Activated naive CD4-positive, alpha-beta T cell treated with anti-CD3 and anti-CD28 coated beads, Interleukin-2, amount 10 ng/mL, durations not matched to agents 5 hours and 36 hours (primary cell): Measurements from ENCODE around the gene ACRBP. TPM values are rescaled to one million over a fixed set of nuclear protein-coding genes. Genes with fewer than 3 reads are reported as not detected.

ENCODE experiments used
- total RNA-seq, 2 experiments: library from RNA; stranded (reverse); gene quantifications; one replicate each; pipeline ENCODE4 v1.2.3, GENCODE V29; 2021

Gene ACRBP
- 1 to 10 TPM; 1.6 to 2.4 TPM for total RNA-seq

GRCh38 chr12:6647083-6647604 is at the start of gene ACRBP:
ACRBP (minus strand) TSS chr12:6647432; CDS start chr12:6647366, 66 bp downstream.

DNA sequence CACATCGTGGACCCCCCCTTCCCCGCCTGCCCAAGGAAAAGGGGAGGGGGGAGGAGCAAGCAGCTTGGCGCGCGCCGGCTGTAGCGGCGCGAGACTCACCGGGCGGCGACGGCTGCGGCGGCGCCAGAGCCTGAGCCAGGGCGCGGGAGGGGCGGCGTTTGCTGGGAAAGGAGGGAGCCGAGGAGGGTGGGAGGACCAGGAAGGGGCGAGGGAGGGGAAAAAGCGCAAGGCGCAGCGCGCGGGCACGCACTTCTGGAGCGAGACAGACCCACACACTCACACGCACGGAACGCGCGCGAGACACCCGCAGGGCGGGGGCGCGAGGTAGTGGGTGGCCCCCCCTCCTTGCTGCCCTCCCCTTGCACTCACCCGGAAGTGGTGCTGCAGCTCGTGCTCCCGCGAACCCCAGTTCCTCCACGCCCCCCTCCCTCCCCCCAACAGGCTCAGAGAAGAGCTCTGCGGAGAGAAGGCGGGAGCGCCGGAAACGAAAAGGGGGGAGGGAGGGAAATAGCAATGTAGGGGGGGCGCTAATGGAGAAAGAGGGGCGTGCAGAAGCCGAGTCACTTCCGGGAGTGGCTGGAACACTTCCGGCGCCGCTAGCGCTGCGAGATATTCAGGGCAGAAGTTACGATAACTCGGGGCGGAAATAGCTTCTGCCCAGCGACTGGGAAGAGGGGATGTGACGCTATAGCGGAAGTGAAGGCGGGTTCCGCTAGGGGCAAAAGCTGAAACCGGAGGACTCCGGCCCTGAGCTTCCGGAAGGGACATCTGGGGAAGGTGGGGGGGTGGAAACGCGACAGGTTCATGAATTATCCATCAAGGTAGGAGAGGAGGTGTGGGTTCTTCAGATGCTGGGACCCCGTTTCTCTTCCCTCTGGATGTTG is 42.0 kb upstream of the ACRBP start, which contains the start of gene ZNF384:
Gene ZNF384, minus strand, starts transcription at position 377 of the 884 bp plus-strand sequence. CDS start 9,855 bp downstream, outside the sequence.

GRCh38 chr12:6662906-6663742 is 15.9 kb upstream of the ACRBP start, which contains the start of gene ING4:
ING4 (minus strand) TSS chr12:6663119; CDS start chr12:6663101, 18 bp downstream.

DNA sequence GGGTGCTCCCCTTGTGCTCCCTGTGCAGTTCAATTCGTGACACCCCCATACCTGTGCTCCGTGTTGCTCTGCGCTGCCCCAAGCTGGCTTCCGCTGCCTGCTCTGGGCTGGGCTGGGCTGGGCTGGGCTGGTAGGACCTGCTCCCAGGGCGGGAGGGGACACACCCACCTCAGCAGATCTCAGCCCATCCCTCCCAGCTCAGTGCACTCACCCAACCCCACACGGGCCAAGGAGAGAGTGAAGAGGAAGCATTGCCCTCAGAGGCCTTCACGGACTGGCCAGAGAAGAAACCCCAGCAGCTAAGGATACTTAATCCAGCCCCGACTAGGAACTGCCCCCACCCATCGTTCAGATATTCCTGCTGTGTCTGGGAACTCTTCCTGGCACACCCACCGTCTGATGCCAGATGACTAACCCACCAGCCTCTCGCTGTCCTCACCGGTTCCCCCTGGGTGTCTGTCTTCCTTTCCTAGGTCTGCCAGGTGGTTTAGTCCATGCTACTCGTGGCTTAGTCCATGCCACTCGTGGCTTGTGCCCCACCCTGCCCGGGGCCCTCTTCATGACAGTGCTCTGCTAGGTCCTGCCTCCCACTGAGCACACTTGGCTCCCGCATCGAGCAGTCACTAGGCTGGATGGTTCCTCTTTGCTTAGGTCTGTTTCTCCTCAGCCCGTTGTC is 11.2 kb downstream of the ACRBP start, which contains the start of gene LPAR5:
Gene LPAR5, minus strand, starts transcription at position 104 of the 676 bp plus-strand sequence. CDS start 14,711 bp downstream, outside the sequence.

Other genes starting within 250 kb of the ACRBP start
- 100 to 1,000 TPM; 160 to 162 TPM for gene CD27, start 202.5 kb downstream of the ACRBP start, total RNA-seq
- gene TAPBPL, start 195.4 kb downstream of the ACRBP start, total RNA-seq, result 10 to 100 TPM; 52.0 to 52.7 TPM
- gene VAMP1, start 176.8 kb downstream of the ACRBP start, total RNA-seq, result 10 to 100 TPM; 54.2 to 54.4 TPM
- 100 to 1,000 TPM; 177 to 187 TPM for gene MRPL51, start 154.2 kb downstream of the ACRBP start, total RNA-seq
- gene NCAPD2, start 153.3 kb downstream of the ACRBP start, total RNA-seq, result 100 to 1,000 TPM; 151 to 157 TPM
- 1,000 to 10,000 TPM; 5,761 to 5,800 TPM for gene GAPDH, start 112.9 kb downstream of the ACRBP start, total RNA-seq
- 10 to 100 TPM; 26.7 to 29.1 TPM for gene IFFO1, start 91.4 kb downstream of the ACRBP start, total RNA-seq
- gene NOP2, start 79.1 kb downstream of the ACRBP start, total RNA-seq, result 10 to 100 TPM; 67.2 to 67.7 TPM
- 100 to 1,000 TPM; 233 to 250 TPM for gene CHD4, start 40.1 kb downstream of the ACRBP start, total RNA-seq
- gene LPAR5, start 11.5 kb downstream of the ACRBP start, total RNA-seq, result 1 to 10 TPM; 7.5 to 8.2 TPM
- gene ING4, start 15.7 kb upstream of the ACRBP start, total RNA-seq, result 10 to 100 TPM; 43.0 to 45.8 TPM
- gene ZNF384, start 41.9 kb upstream of the ACRBP start, total RNA-seq, result 10 to 100 TPM; 81.6 to 84.8 TPM
- not detected for gene PIANP, start 53.4 kb upstream of the ACRBP start, total RNA-seq
- gene COPS7A, start 76.6 kb upstream of the ACRBP start, total RNA-seq, result 10 to 100 TPM; 25.9 to 26.9 TPM
- gene MLF2, start 105.7 kb upstream of the ACRBP start, total RNA-seq, result 10 to 100 TPM; 85.0 to 89.9 TPM
- gene PTMS, start 118.9 kb upstream of the ACRBP start, total RNA-seq, result 10 to 100 TPM; 11.7 to 12.2 TPM
- 1 to 10 TPM; 3.2 to 4.0 TPM for gene LAG3, start 125.1 kb upstream of the ACRBP start, total RNA-seq
- gene CD4, start 142.1 kb upstream of the ACRBP start, total RNA-seq, result 100 to 1,000 TPM; 215 to 224 TPM
- gene GPR162, start 174.4 kb upstream of the ACRBP start, total RNA-seq, result under 1 TPM; 0.17 to 0.23 TPM
- gene P3H3, start 181.0 kb upstream of the ACRBP start, total RNA-seq, result under 1 TPM; 0.46 to 0.96 TPM
- gene GNB3, start 193.5 kb upstream of the ACRBP start, total RNA-seq, result under 1 TPM; 0.10 to 0.45 TPM
- gene CDCA3, start 203.9 kb upstream of the ACRBP start, total RNA-seq, result 10 to 100 TPM; 82.5 to 85.6 TPM
- gene USP5, start 204.7 kb upstream of the ACRBP start, total RNA-seq, result 100 to 1,000 TPM; 112 to 115 TPM
- gene TPI1, start 220.1 kb upstream of the ACRBP start, total RNA-seq, result 1,000 to 10,000 TPM; 1,127 to 1,161 TPM
- 1 to 10 TPM; 8.0 to 8.7 TPM for gene SPSB2, start 225.9 kb upstream of the ACRBP start, total RNA-seq